K562 (cell line): ENCODE data around the gene RANGAP1. TPM values are rescaled to one million over a fixed set of nuclear protein-coding genes. Genes with fewer than 3 reads are reported as not detected.
A peak's percentile ranks its signal among the peaks of the same experiment; 100 is the strongest.

ENCODE experiments used
- ATAC-seq: fragments of 200-7000 bp; cut with Tn5 transposase; 3 replicates; pipeline ENCODE4 v1.9.1; 2020; ENCODE audit warnings: moderate library complexity
- BruUV-seq: library from RNA; stranded (reverse); fragments of 400-500 nt; replicated peaks from 2 replicates; lab custom pipeline; 2021; lab: Mats Ljungman, UMichigan
- CTCF ChIA-PET: fragments of 300-600 bp; formaldehyde crosslinking; extraction: SDS; loops from one replicate; lab custom pipeline; 2021; ENCODE audit warnings: low intra/inter-chr PET ratio; lab: Yijun Ruan, JAX
- POLR2A ChIA-PET: fragments of 300-600, 350-650 bp; sonication (Branson Sonifier 250); formaldehyde crosslinking; extraction: SDS; loops from one replicate; lab custom pipeline; 2021; ENCODE audit warnings: antibody characterized with exemption, inconsistent platforms; lab: Yijun Ruan, JAX
- DNase-seq, 4 experiments: peaks; one replicate each; pipeline versions ENCODE4 v3.0.0 to v3.0.0-alpha.2; 2011 to 2018; ENCODE audit warnings: low spot score in 3 of 4, mixed read lengths in 3 of 4; ENCODE audit errors: extremely low read depth in 1 of 4
- FAIRE-seq: peaks from 2 replicates; lab custom pipeline; 2011; peaks lifted over from hg19 to GRCh38; lab: Jason Lieb, UNC
- H2AFZ ChIP-seq: 2 replicates; pipeline ENCODE4 v1.6.0; 2011; ENCODE audit warnings: low read depth, low read length, control low read depth, inconsistent platforms
- H3K27ac ChIP-seq: fragments of 200-600 bp; 3 replicates; pipeline ENCODE4 v1.8.0; 2011; ENCODE audit warnings: low read depth, mild to moderate bottlenecking, control low read depth, inconsistent platforms, low read length, moderate library complexity, mixed read lengths; ENCODE audit errors: extremely low read depth
- H3K27me3 ChIP-seq, 2 experiments: fragments of 300-600 bp in 1 of 2; 2 replicates in 1 of 2; 3 replicates in 1 of 2; pipeline versions ENCODE4 v1.6.0 to v1.8.0; 2011; ENCODE audit warnings: inconsistent platforms in 2 of 2, low read length in 2 of 2, mild to moderate bottlenecking in 1 of 2, mixed read lengths in 1 of 2, moderate library complexity in 1 of 2; ENCODE audit not compliant: control insufficient read depth in 2 of 2, insufficient read depth in 2 of 2
- H3K36me3 ChIP-seq: fragments of 300-600 bp; 3 replicates; pipeline ENCODE4 v1.8.0; 2011; ENCODE audit warnings: mild to moderate bottlenecking, low read length, inconsistent platforms; ENCODE audit not compliant: control insufficient read depth, insufficient read depth
- H3K4me1 ChIP-seq, 2 experiments: fragments of 200-600 bp in 1 of 2; replicated peaks in 1 of 2; 2 replicates in 1 of 2; 3 replicates in 1 of 2; pipeline versions ENCODE4 v1.5.1 to v1.8.0; 2011; ENCODE audit warnings: inconsistent platforms in 2 of 2, low read length in 2 of 2, mild to moderate bottlenecking in 1 of 2, mixed read lengths in 1 of 2, moderate library complexity in 1 of 2; ENCODE audit not compliant: control insufficient read depth in 2 of 2, insufficient read depth in 2 of 2
- H3K4me2 ChIP-seq: 2 replicates; pipeline ENCODE4 v1.6.1; 2011; ENCODE audit warnings: low read length, control low read depth, inconsistent platforms, mixed read lengths; ENCODE audit not compliant: insufficient read depth
- H3K4me3 ChIP-seq: fragments of 200-600 bp; sonication (generic), shearing (Covaris generic); 2 replicates; pipeline ENCODE4 v1.5.1; 2016; ENCODE audit warnings: control low read depth, inconsistent platforms
- H3K79me2 ChIP-seq: fragments of 200-600 bp; 3 replicates; pipeline ENCODE4 v1.8.0; 2011; ENCODE audit warnings: low read length, inconsistent platforms; ENCODE audit not compliant: control insufficient read depth, insufficient read depth
- H3K9ac ChIP-seq, 2 experiments: 2 replicates each; pipeline versions ENCODE4 v1.6.0 to v1.6.1; 2011; ENCODE audit warnings: low read depth in 2 of 2, low read length in 2 of 2, control low read depth in 1 of 2, inconsistent platforms in 1 of 2, mild to moderate bottlenecking in 1 of 2, mixed read lengths in 1 of 2; ENCODE audit not compliant: insufficient read depth in 1 of 2
- H3K9me1 ChIP-seq: one replicate; pipeline ENCODE4 v1.6.0; 2011; ENCODE audit warnings: inconsistent platforms, mild to moderate bottlenecking, low read length, moderate library complexity; ENCODE audit not compliant: control insufficient read depth, insufficient read depth
- H3K9me3 ChIP-seq: replicated peaks from 2 replicates; pipeline ENCODE4 v1.5.1; 2011; ENCODE audit warnings: low read depth, low read length, inconsistent platforms; ENCODE audit not compliant: control insufficient read depth, insufficient read depth
- H4K20me1 ChIP-seq: replicated peaks from 2 replicates; pipeline ENCODE4 v1.6.1; 2011; ENCODE audit warnings: low read length, inconsistent platforms, mixed read lengths; ENCODE audit not compliant: control insufficient read depth, insufficient read depth
- ADNP ChIP-seq: fragments of 200-800 bp; sonication (Bioruptor generic); IDR thresholded peaks from 2 replicates; pipeline ENCODE4 v1.6.1; 2016; ENCODE audit warnings: missing genetic modification characterization, missing compliant biosample characterization
- ATF7 ChIP-seq: fragments of 450-650 bp; IDR thresholded peaks from 2 replicates; pipeline ENCODE4 v1.7.1; 2014; ENCODE audit warnings: mild to moderate bottlenecking, moderate library complexity
- CHD1 ChIP-seq: fragments of 200-600 bp; sonication (generic); IDR thresholded peaks from one replicate; pipeline ENCODE4 v1.6.1; 2012; ENCODE audit warnings: mild to moderate bottlenecking, moderate library complexity, low read length, inconsistent platforms
- ELF4 ChIP-seq: fragments of 450-650 bp; formaldehyde crosslinking; IDR thresholded peaks from 2 replicates; pipeline ENCODE4 v1.4.0; 2022; ENCODE audit warnings: missing genetic modification characterization
- FIP1L1 ChIP-seq: fragments of 200-400 bp; formaldehyde crosslinking; IDR thresholded peaks from 2 replicates; pipeline ENCODE4 v1.6.1; 2018; ENCODE audit warnings: mild to moderate bottlenecking, low read depth, low read length; ENCODE audit not compliant: poor library complexity, severe bottlenecking
- ILK ChIP-seq: fragments of 450-650 bp; IDR thresholded peaks from 2 replicates; pipeline ENCODE4 v1.6.1; 2016; ENCODE audit warnings: missing genetic modification characterization, low read depth, mild to moderate bottlenecking, missing compliant biosample characterization, moderate library complexity, borderline replicate concordance
- JUND ChIP-seq, 2 experiments: IDR thresholded peaks; 2 replicates in 1 of 2; 3 replicates in 1 of 2; pipeline ENCODE4 v1.6.1; 2011; ENCODE audit warnings: borderline replicate concordance in 2 of 2, low read depth in 2 of 2, low read length in 2 of 2, improper control_type of control experiment in 1 of 2, missing biosample characterization in 1 of 2, missing genetic modification characterization in 1 of 2, missing genetic modification reagents in 1 of 2
- NFRKB ChIP-seq: fragments of 450-650 bp; IDR thresholded peaks from 2 replicates; pipeline ENCODE4 v1.6.1; 2016; ENCODE audit warnings: low read depth
- PHF21A ChIP-seq: fragments of 450-650 bp; IDR thresholded peaks from 2 replicates; pipeline ENCODE4 v1.6.1; 2017; ENCODE audit warnings: low read depth, borderline replicate concordance
- PRPF4 ChIP-seq: fragments of 200-400 bp; formaldehyde crosslinking; IDR thresholded peaks from one replicate; pipeline ENCODE4 v1.6.1; 2017; ENCODE audit warnings: low read length, low read depth, mild to moderate bottlenecking; ENCODE audit not compliant: insufficient read depth, poor library complexity, severe bottlenecking
- RBBP5 ChIP-seq: fragments of 200-600 bp; sonication (generic); IDR thresholded peaks from 2 replicates; pipeline ENCODE4 v1.6.1; 2012; ENCODE audit warnings: borderline replicate concordance, mild to moderate bottlenecking, low read length, control low read depth, inconsistent platforms; ENCODE audit not compliant: insufficient read depth, poor library complexity, severe bottlenecking
- RBM39 ChIP-seq: fragments of 200-400 bp; formaldehyde crosslinking; optimal IDR thresholded peaks from 2 replicates; pipeline ENCODE3; 2018; ENCODE audit warnings: low read depth, low read length
- RHOXF2B ChIP-seq: fragments of 250-450 bp; sonication (Bioruptor Pico); conservative IDR thresholded peaks from 2 replicates; pipeline ENCODE4 v1.5.1; 2021
- SMARCA5 ChIP-seq: fragments of 450-650 bp; IDR thresholded peaks from 2 replicates; pipeline ENCODE4 v1.6.1; 2016
- WHSC1 ChIP-seq: IDR thresholded peaks from one replicate; pipeline ENCODE4 v1.6.1; 2012; ENCODE audit warnings: low read length, control low read depth, inconsistent platforms
- ZNF12 ChIP-seq: sonication (generic); formaldehyde crosslinking; IDR thresholded peaks from 2 replicates; pipeline ENCODE4 v1.4.0; 2020; ENCODE audit warnings: mild to moderate bottlenecking, missing genetic modification reagents
- ZNF124 ChIP-seq: sonication (generic); formaldehyde crosslinking; IDR thresholded peaks from 2 replicates; pipeline ENCODE4 v1.8.1; 2022; ENCODE audit warnings: missing genetic modification reagents
- ZNF449 ChIP-seq: fragments of 250-450 bp; sonication (Bioruptor Pico); IDR thresholded peaks from 2 replicates; pipeline ENCODE4 v1.8.0; 2022; ENCODE audit warnings: moderate library complexity, mild to moderate bottlenecking, inconsistent platforms
- WGBS: fragments of 100-300 bp; shearing (Covaris generic); methylation state at CpG from one replicate; pipeline ENCODE4 v1.1.6; 2016; ENCODE audit warnings: low coverage, mixed read lengths; ENCODE audit not compliant: insufficient coverage; ENCODE audit errors: missing lambda C conversion rate; 5-methylcytosine and 5-hydroxymethylcytosine counted together
- in situ Hi-C: fragments of 300-500 bp; cut with MboI; formaldehyde crosslinking; loops from 4 replicates; pipeline ENCODE4 v1.15.0; 2018; ENCODE audit warnings: inconsistent platforms, mixed read lengths
- intact Hi-C: fragments of 100-400 bp; cut with micrococcal nuclease; formaldehyde crosslinking; loops from 2 replicates; pipeline ENCODE4 v1.14.2; 2022
- polyA plus RNA-seq, 8 experiments: library from polyadenylated mRNA; depleted of rRNA in 4 of 8; stranded (reverse) in 5 of 8; unstranded in 3 of 8; fragments of >200 nt; fragmentation: Nextera tagmentation in 2 of 8; fragmentation: Illumina TruSeq in 1 of 8; extraction: Ambion mirVana in 2 of 8; extraction: Trizol in 1 of 8; gene quantifications; 2 replicates each; pipeline versions ENCODE4 v1.2.1 to v1.2.3, GENCODE V29; 2011 to 2014; ENCODE audit warnings: inconsistent platforms in 1 of 8, missing spikeins in 1 of 8
- total RNA-seq, 7 experiments: library from RNA; depleted of rRNA in 6 of 7; stranded (reverse); fragments of >200 nt in 6 of 7; fragmentation: Illumina TruSeq in 2 of 7; extraction: Trizol in 2 of 7; gene quantifications; 2 replicates each; pipeline versions ENCODE4 v1.2.1 to v1.2.3, GENCODE V29; 2011 to 2021; ENCODE audit warnings: low replicate concordance in 1 of 7
- TF ChIP-seq, protein P1 (sequence below): fragments of 250-450 bp; sonication (Bioruptor Pico); IDR thresholded peaks from 2 replicates; pipeline ENCODE4 v1.4.0; 2020; ENCODE audit warnings: mild to moderate bottlenecking, moderate library complexity, borderline replicate concordance

Gene RANGAP1
- total and polyA plus RNA-seq, 9 of the 15 experiments (the other 6 are each of a cell fraction or from before 2014, with no cell fraction given) = 2.1 to 104 (median 50.6) TPM

DNA sequence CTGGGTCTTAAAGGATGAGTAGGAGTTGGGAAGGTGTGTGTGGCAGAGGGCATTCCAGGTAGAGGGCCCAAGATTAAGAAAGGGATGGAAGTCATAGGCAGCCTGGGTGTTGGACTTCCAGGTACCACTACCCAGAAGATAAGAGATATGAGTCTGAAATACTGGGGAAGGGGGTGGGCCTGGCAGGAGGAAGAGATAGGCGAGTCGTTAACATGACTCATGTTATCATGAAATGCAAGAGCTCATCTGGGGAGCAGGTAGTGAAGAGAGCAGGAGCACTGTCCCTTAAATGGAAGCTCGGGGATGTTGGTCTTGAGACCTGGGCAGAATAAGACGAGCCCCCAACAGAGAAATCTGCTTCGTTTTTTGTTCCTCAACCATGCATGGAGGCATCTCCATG is 25.5 kb upstream of the RANGAP1 start (continued):
- no peak for TF ChIP-seq ILK (tag)
- TF ChIP-seq FIP1L1 = no peak
- peak; percentile 90 for TF ChIP-seq JUND (IDR thresholded peaks at IDR 0.05; ENCODE audit: borderline replicate concordance, low read depth, low read length)
- peak; percentile 91; the same call in 1 of the 3 replicates for TF ChIP-seq JUND (tag; IDR thresholded peaks at IDR 0.05; ENCODE audit: borderline replicate concordance, low read depth, low read length)

GRCh38 chr22:41310336-41310735 is 24.3 kb upstream of the RANGAP1 start:
- intact Hi-C loops (no loop called here), in situ Hi-C loops (no loop called here)
- H2AFZ ChIP-seq = no peak overlapping the region
- peaks cover 83% of the 10 kb centered on the region for H3K79me2 ChIP-seq
- no peaks in the 10 kb centered on the region for H3K9me3 ChIP-seq
- CTCF ChIA-PET = no interaction called here
- no TSS peak for BruUV-seq
- no peak overlapping the region for H3K4me2 ChIP-seq
- H3K27me3 ChIP-seq = no peaks in the 10 kb centered on the region
- peak overlapping the region; percentile 48; the same call in 1 of the 3 replicates for H3K27ac ChIP-seq
- WGBS = 100% methylated on average over 1 of the region's 1 CpG
- H4K20me1 ChIP-seq = no peaks in the 10 kb centered on the region
- H3K9ac ChIP-seq = no peak overlapping the region
- ATAC-seq (no peak), FAIRE-seq (no peak), DNase-seq (no peak)
- H3K4me1 ChIP-seq = peaks cover 27 to 36% of the 10 kb centered on the region in 2 experiments; a peak in 4 of 5 replicates
- no peaks in the 10 kb centered on the region for H3K9me1 ChIP-seq
- H3K4me3 ChIP-seq = no peak overlapping the region
- H3K36me3 ChIP-seq = peaks cover 34% of the 10 kb centered on the region
- POLR2A ChIA-PET = no interaction called here
- TF ChIP-seq ELF4 (no peak), ATF7 (no peak), RHOXF2B (no peak), SMARCA5 (no peak), CHD1 (no peak), ZNF449 (CRISPR knock-in tag) (no peak), NFRKB (no peak), WHSC1 (no peak), RBBP5 (no peak), ZNF124 (no peak), RBM39 (no peak), ZNF12 (CRISPR knock-in tag) (no peak), ADNP (tag) (no peak), PHF21A (no peak), PRPF4 (no peak)
- TF ChIP-seq, protein P1, sequence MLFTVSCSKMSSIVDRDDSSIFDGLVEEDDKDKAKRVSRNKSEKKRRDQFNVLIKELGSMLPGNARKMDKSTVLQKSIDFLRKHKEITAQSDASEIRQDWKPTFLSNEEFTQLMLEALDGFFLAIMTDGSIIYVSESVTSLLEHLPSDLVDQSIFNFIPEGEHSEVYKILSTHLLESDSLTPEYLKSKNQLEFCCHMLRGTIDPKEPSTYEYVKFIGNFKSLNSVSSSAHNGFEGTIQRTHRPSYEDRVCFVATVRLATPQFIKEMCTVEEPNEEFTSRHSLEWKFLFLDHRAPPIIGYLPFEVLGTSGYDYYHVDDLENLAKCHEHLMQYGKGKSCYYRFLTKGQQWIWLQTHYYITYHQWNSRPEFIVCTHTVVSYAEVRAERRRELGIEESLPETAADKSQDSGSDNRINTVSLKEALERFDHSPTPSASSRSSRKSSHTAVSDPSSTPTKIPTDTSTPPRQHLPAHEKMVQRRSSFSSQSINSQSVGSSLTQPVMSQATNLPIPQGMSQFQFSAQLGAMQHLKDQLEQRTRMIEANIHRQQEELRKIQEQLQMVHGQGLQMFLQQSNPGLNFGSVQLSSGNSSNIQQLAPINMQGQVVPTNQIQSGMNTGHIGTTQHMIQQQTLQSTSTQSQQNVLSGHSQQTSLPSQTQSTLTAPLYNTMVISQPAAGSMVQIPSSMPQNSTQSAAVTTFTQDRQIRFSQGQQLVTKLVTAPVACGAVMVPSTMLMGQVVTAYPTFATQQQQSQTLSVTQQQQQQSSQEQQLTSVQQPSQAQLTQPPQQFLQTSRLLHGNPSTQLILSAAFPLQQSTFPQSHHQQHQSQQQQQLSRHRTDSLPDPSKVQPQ (CRISPR knock-in tag) = no peak
